HCT116 (cell line): ENCODE results near the gene IL17B. TPM values are rescaled to one million over a fixed set of nuclear protein-coding genes. Genes with fewer than 3 reads are reported as not detected.

Experiments
- ATAC-seq: fragments of 200-7000 bp; cut with Tn5 transposase; 2 replicates; pipeline ENCODE4 v1.9.1; 2020; ENCODE audit warnings: mild to moderate bottlenecking, moderate library complexity
- BruUV-seq: library from RNA; stranded (reverse); fragments of 400-500 nt; replicated peaks from 2 replicates; lab custom pipeline; 2021; lab: Mats Ljungman, UMichigan
- CTCF ChIA-PET: fragments of 300-600 bp; sonication (Branson Sonifier 250); formaldehyde crosslinking; loops from one replicate; lab custom pipeline; 2021; ENCODE audit warnings: antibody characterized with exemption; lab: Charles Lee
- POLR2A ChIA-PET: fragments of 300-600, 350-600 bp; sonication (Branson Sonifier 250); formaldehyde crosslinking; loops from one replicate; lab custom pipeline; 2021; ENCODE audit warnings: antibody characterized with exemption; lab: Charles Lee
- RAD21 ChIA-PET, 2 experiments: fragments of 300-600 bp; sonication (Branson Sonifier 250); formaldehyde crosslinking; loops; one replicate each; lab custom pipeline; 2023; ENCODE audit warnings: low total read pairs in 2 of 2; ENCODE audit not compliant: uncharacterized antibody in 2 of 2, unreplicated experiment in 2 of 2, low non-redundant PET in 1 of 2; lab: Charles Lee
- DNase-seq: peaks from one replicate; pipeline ENCODE4 v3.0.0-alpha.2; 2010; ENCODE audit warnings: low read depth, low spot score
- H2AFZ ChIP-seq: fragments of 200-600 bp; shearing (Covaris generic), sonication (generic); 2 replicates; pipeline ENCODE4 v1.6.1; 2017; ENCODE audit warnings: low read depth, mixed run types, mixed read lengths, antibody characterized with exemption, low read length; ENCODE audit not compliant: poor library complexity, severe bottlenecking
- H3K27ac ChIP-seq: 2 replicates; pipeline ENCODE4 v1.5.1; 2012; ENCODE audit warnings: low read depth, low read length
- H3K27me3 ChIP-seq: fragments of 200-600 bp; sonication (generic); 2 replicates; pipeline ENCODE4 v1.6.1; 2016; ENCODE audit warnings: mixed run types, low read length, mixed read lengths; ENCODE audit not compliant: insufficient read depth
- H3K36me3 ChIP-seq, 2 experiments: fragments of 200-500 bp in 1 of 2; fragments of 200-600 bp in 1 of 2; sonication (Bioruptor generic) in 1 of 2; sonication (generic) in 1 of 2; 2 replicates each; pipeline versions ENCODE4 v1.5.1 to v1.6.1; 2014 to 2016; ENCODE audit warnings: low read length in 2 of 2, inconsistent platforms in 1 of 2, mixed read lengths in 1 of 2, mixed run types in 1 of 2; ENCODE audit not compliant: insufficient read depth in 2 of 2, control insufficient read depth in 1 of 2
- H3K4me1 ChIP-seq, 2 experiments: fragments of 200-600 bp in 1 of 2; sonication (generic) in 1 of 2; 2 replicates each; pipeline versions ENCODE4 v1.5.1 to v1.6.1; 2012 to 2017; ENCODE audit warnings: low read length in 2 of 2, inconsistent platforms in 1 of 2, mild to moderate bottlenecking in 1 of 2, mixed read lengths in 1 of 2, mixed run types in 1 of 2, moderate library complexity in 1 of 2; ENCODE audit not compliant: insufficient read depth in 2 of 2, control insufficient read depth in 1 of 2
- H3K4me2 ChIP-seq: fragments of 200-600 bp; sonication (generic); 2 replicates; pipeline ENCODE4 v1.6.1; 2017; ENCODE audit warnings: mixed run types, low read length, mixed read lengths
- H3K4me3 ChIP-seq, 2 experiments: fragments of 200-600 bp in 1 of 2; sonication (generic) in 1 of 2; replicated peaks in 1 of 2; 2 replicates each; pipeline ENCODE4 v1.5.1; 2011 to 2016; ENCODE audit warnings: low read length in 2 of 2, control low read depth in 1 of 2, low read depth in 1 of 2, mild to moderate bottlenecking in 1 of 2, mixed read lengths in 1 of 2, mixed run types in 1 of 2
- H3K79me2 ChIP-seq: fragments of 200-600 bp; sonication (generic); 2 replicates; pipeline ENCODE4 v1.6.1; 2017; ENCODE audit warnings: mild to moderate bottlenecking, mixed run types, low read length, moderate library complexity, mixed read lengths; ENCODE audit not compliant: insufficient read depth
- H3K9ac ChIP-seq: fragments of 200-600 bp; sonication (generic); 2 replicates; pipeline ENCODE4 v1.6.1; 2016; ENCODE audit warnings: low read length, mixed read lengths
- H3K9me2 ChIP-seq: fragments of 200-600 bp; sonication (generic), shearing (Covaris generic); 2 replicates; pipeline ENCODE4 v1.6.1; 2017; ENCODE audit warnings: mixed run types, mild to moderate bottlenecking, moderate library complexity; ENCODE audit not compliant: insufficient read depth
- H3K9me3 ChIP-seq, 2 experiments: fragments of 200-500 bp in 1 of 2; fragments of 200-600 bp in 1 of 2; sonication (Bioruptor generic) in 1 of 2; sonication (generic) in 1 of 2; 2 replicates each; pipeline ENCODE4 v1.6.1; 2014 to 2017; ENCODE audit warnings: low read length in 2 of 2, mixed read lengths in 2 of 2, inconsistent platforms in 1 of 2, low read depth in 1 of 2, mild to moderate bottlenecking in 1 of 2, mixed run types in 1 of 2, moderate library complexity in 1 of 2; ENCODE audit not compliant: control insufficient read depth in 1 of 2, insufficient read depth in 1 of 2
- H4K20me1 ChIP-seq: fragments of 200-600 bp; sonication (generic), shearing (Covaris generic); 2 replicates; pipeline ENCODE4 v1.6.1; 2017; ENCODE audit warnings: mixed run types, mild to moderate bottlenecking, moderate library complexity; ENCODE audit not compliant: insufficient read depth
- EZH2phosphoT487 ChIP-seq: fragments of 200-600 bp; IDR thresholded peaks from 2 replicates; pipeline ENCODE4 v1.6.1; 2018; ENCODE audit warnings: antibody characterized with exemption, borderline replicate concordance
- FOSL1 ChIP-seq: IDR thresholded peaks from 2 replicates; pipeline ENCODE4 v1.6.1; 2012; ENCODE audit warnings: low read depth
- REST ChIP-seq: IDR thresholded peaks from 2 replicates; pipeline ENCODE4 v1.6.1; 2012; ENCODE audit warnings: low read depth
- SP1 ChIP-seq: IDR thresholded peaks from 2 replicates; pipeline ENCODE4 v1.6.1; 2012; ENCODE audit warnings: low read depth
- intact Hi-C: fragments of 100-400 bp; cut with micrococcal nuclease; formaldehyde crosslinking; loops from 2 replicates; pipeline ENCODE4 v1.10.0; 2022
- total RNA-seq: library from RNA; stranded (reverse); gene quantifications from one replicate; pipeline ENCODE4 v1.2.1, GENCODE V29; 2021; ENCODE audit not compliant: unreplicated experiment

The IL17B gene
- total RNA-seq, 1 experiment from 2014 or later, result 0.81 TPM

GRCh38 chr5:149370878-149371277 lies 8.2 kb downstream of the IL17B start (continued):
- TF ChIP-seq EZH2phosphoT487, result no peak
- TF ChIP-seq SP1, result no peak

- Histone ChIP-seq H3K27ac (no peak overlapping the region), H3K4me1 (peaks cover 4 to 9% of the 10 kb centered on the region in 2 experiments; a peak in 3 of 4 replicates)
- ATAC-seq, result no peak
- CTCF ChIA-PET, result interaction anchor here (0.6 to 3.5 kb wide), 23 partner anchors 8 to 251 kb away, joined by 3 to 38 read pairs (median 4); partner anchors contain the start of genes ABLIM3, GRPEL2 and PCYOX1L
- TF ChIP-seq EZH2phosphoT487 (no peak), REST (no peak), FOSL1 (no peak)
- TF ChIP-seq, all 23 proteins: peak for 0
- no peak overlapping the region for H3K9ac ChIP-seq
- no peaks in the 10 kb centered on the region for H4K20me1 ChIP-seq
- H3K79me2 ChIP-seq, result no peaks in the 10 kb centered on the region
- POLR2A ChIA-PET, result interaction anchor here (1.5 kb wide), 1 partner anchor 10 kb away, joined by 3 read pairs; the partner anchor contains the start of gene PCYOX1L
- intact Hi-C loops, result loop anchor here (1.0 to 5.0 kb wide), 3 partner anchors 64 to 249 kb away; no protein-coding TSS in a partner anchor
- no peaks in the 10 kb centered on the region for H3K9me2 ChIP-seq
- no TSS peak for BruUV-seq
- H3K36me3 ChIP-seq, result no peaks in the 10 kb centered on the region
- RAD21 ChIA-PET, result interaction anchor here (1.2 to 1.8 kb wide), 2 partner anchors 10 to 66 kb away, joined by 4 to 5 read pairs; partner anchors contain the start of gene PCYOX1L (in 1 of the 2)
- H2AFZ ChIP-seq, result no peak overlapping the region
- no peaks in the 10 kb centered on the region for H3K27me3 ChIP-seq
- DNase-seq, result no peak
- H3K9me3 ChIP-seq, result no peaks in the 10 kb centered on the region
- peak overlapping the region; percentile 35 for H3K4me2 ChIP-seq
- H3K4me3 ChIP-seq, result no peak overlapping the region
Measured at GRCh38 chr5:149367972-149368645, 11.0 kb downstream of the IL17B start.
